Psoas muscle (tissue), 8 donors: Measurements from ENCODE around the gene FAHD1. TPM values are rescaled to one million over a fixed set of nuclear protein-coding genes. Genes with fewer than 3 reads are reported as not detected.
"Not testable (repeated sequence)": the region's sequence is repeated elsewhere in the genome, so short reads cannot be mapped to it uniquely, and the experiment has no call there.

Experiments
- ATAC-seq, 4 donors: fragments of 200-7000 bp; cut with Tn5 transposase; one replicate each; pipeline ENCODE4 v1.9.1; 2020; ENCODE audit warnings: moderate library complexity in 3 of 4, mild to moderate bottlenecking in 2 of 4
- DNase-seq, 2 donors: peaks; one replicate each; pipeline ENCODE4 v3.0.0-alpha.2; 2020
- H3K27ac ChIP-seq: fragments of 200-600 bp; one replicate; pipeline ENCODE4 v1.8.0; 2022
- H3K27me3 ChIP-seq, 3 donors: fragments of 200-600 bp in 1 of 3; one replicate each; pipeline versions ENCODE4 v1.6.1 to v1.8.0; 2013 to 2022; ENCODE audit warnings: low read length in 2 of 3, mild to moderate bottlenecking in 2 of 3, moderate library complexity in 1 of 3; ENCODE audit not compliant: insufficient read depth in 3 of 3
- H3K36me3 ChIP-seq, 2 donors: fragments of 200-600 bp in 1 of 2; one replicate each; pipeline versions ENCODE4 v1.6.1 to v1.8.0; 2013 to 2022; ENCODE audit warnings: low read depth in 1 of 2, mild to moderate bottlenecking in 1 of 2, moderate library complexity in 1 of 2; ENCODE audit not compliant: insufficient read depth in 1 of 2
- H3K4me1 ChIP-seq: fragments of 200-600 bp; one replicate; pipeline ENCODE4 v1.8.0; 2022
- H3K4me3 ChIP-seq: fragments of 200-600 bp; one replicate; pipeline ENCODE4 v1.8.0; 2022; ENCODE audit warnings: mild to moderate bottlenecking
- H3K9me3 ChIP-seq: fragments of 200-600 bp; one replicate; pipeline ENCODE4 v1.8.0; 2022
- CTCF ChIP-seq: fragments of 200-600 bp; IDR thresholded peaks from one replicate; pipeline ENCODE4 v1.8.0; 2022; ENCODE audit warnings: antibody characterized with exemption
- WGBS, 3 donors: extraction: QIAGEN DNeasy Blood & Tissue Kit; methylation state at CpG; one replicate each; pipeline versions ENCODE4 v1.1.6 to v1.1.7; 2013; 5-methylcytosine and 5-hydroxymethylcytosine counted together
- intact Hi-C, 2 donors: fragments of 100-400 bp; cut with DNase I; formaldehyde crosslinking; loops; one replicate each; pipeline versions ENCODE4 v1.11.0 to v1.14.2; 2022
- polyA plus RNA-seq, 3 donors: library from polyadenylated mRNA; stranded (reverse); fragments of 200-250 nt; gene quantifications; one replicate each; pipeline ENCODE4 v1.2.3, GENCODE V29; 2013
- total RNA-seq, 4 donors: library from RNA; stranded (reverse); fragmentation: NEBNext Ultra II Directional in 2 of 4; extraction: Animal tissue kit (Norgen Biotek cat#: 25700) in 2 of 4; gene quantifications; one replicate each; pipeline versions ENCODE4 v1.2.1 to v1.2.4, GENCODE V29; 2021 to 2023
- donor health status: healthy with polysubstance abuse.
- donor health status: DM: no; HTN: no; CAD: no; lungs with moderate emphysema.
- donor health status: Bipolar disorder and iron deficiency.
- donor health status: healthy.
- donor health status: DM: yes; HTN: yes; CAD: no.
- donor health status: DM: no; HTN: no; CAD: no.
- donor health status: DM: no; HTN: no; CAD: no.
- donor health status: DM: yes; HTN: yes; CAD: no.

FAHD1 gene
- total and polyA plus RNA-seq, 7 donors = 23.2 to 63.8 (median 27.0) TPM

DNA sequence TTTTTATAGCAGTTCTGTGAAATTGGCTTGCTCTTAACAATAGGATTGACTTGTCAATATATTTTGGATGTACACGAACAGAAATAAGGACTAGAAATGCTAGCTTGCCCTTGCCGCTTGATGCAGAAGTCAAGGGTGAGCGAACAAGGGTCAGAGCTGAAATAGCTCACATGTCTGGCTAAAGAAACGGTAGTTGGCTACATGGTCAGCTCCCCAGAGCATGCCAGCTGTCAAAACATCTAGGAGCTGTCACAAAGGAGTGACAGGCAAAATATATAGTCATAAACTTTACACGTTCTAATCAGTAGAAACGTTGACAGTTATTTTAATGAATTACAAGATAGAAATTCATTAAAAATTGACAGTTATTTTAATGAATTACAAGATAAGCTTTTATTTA, 47.8 kb downstream of the FAHD1 start:
- DNase-seq (no peak), ATAC-seq (no peak)
- Histone ChIP-seq H3K36me3 (no peaks in the 10 kb centered on the region), H3K27ac (no peak overlapping the region), H3K9me3 (no peaks in the 10 kb centered on the region), H3K27me3 (peaks cover 0 to 66% (median 15%) of the 10 kb centered on the region in 3 donors), H3K4me1 (no peaks in the 10 kb centered on the region), H3K4me3 (no peak overlapping the region)
- 31 to 34% (median 34%) methylated on average over 6 of the region's 6 CpGs for WGBS, 3 donors
- intact Hi-C loops = no loop called here
- no peak for TF ChIP-seq CTCF

DNA sequence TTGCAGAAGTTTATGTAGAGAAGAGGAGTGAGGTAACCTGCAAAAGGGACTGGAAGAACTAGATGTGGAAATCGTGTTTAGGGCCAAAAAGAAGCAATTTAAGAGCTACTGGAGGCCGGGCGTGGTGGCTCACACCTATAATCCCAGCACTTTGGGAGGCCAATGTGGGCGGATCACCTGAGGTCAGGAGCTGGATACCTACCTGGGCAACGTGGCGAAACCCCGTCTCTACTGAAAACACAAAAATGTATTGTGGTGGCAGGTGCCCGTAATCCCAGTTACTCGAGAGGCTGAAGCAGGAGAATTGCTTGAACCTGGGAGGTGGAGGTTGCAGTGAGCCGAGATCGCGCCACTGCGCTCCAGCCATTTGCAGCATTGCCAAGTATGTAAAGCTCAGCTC, 49.1 kb downstream of the FAHD1 start:
- H3K9me3 ChIP-seq, H3K36me3 ChIP-seq, intact Hi-C loops, H3K27ac ChIP-seq, DNase-seq, H3K4me1 ChIP-seq, ATAC-seq, H3K4me3 ChIP-seq: not testable (repeated sequence)
- WGBS, 3 donors = 86 to 88% (median 86%) methylated on average over 13 of the region's 13 CpGs
- peaks cover 0 to 68% (median 15%) of the 10 kb centered on the region in 3 donors for H3K27me3 ChIP-seq

- ATAC-seq (no peak), DNase-seq (peak in 1 of 2 donors; percentile 16)
- Histone ChIP-seq H3K36me3 (no peaks in the 10 kb centered on the region), H3K4me1 (no peaks in the 10 kb centered on the region), H3K27me3 (peaks cover 0 to 71% (median 15%) of the 10 kb centered on the region in 3 donors), H3K9me3 (no peaks in the 10 kb centered on the region), H3K4me3 (no peak overlapping the region), H3K27ac (no peak overlapping the region)
- intact Hi-C loops = no loop called here
- no peak for TF ChIP-seq CTCF
- 63 to 70% (median 69%) methylated on average over 7 of the region's 7 CpGs for WGBS, 3 donors
Observed at GRCh38 chr16:1876468-1876867, 49.5 kb downstream of the FAHD1 start.

GRCh38 chr16:1877089-1877488, 50.1 kb downstream of the FAHD1 start:
- WGBS, 3 donors = 39 to 49% (median 45%) methylated on average over 6 of the region's 6 CpGs
- DNase-seq (no peak), ATAC-seq (no peak)
- TF ChIP-seq CTCF = no peak
- H3K36me3 ChIP-seq = no peaks in the 10 kb centered on the region
- H3K4me3 ChIP-seq = no peak overlapping the region
- H3K27me3 ChIP-seq = peaks cover 0 to 66% (median 10%) of the 10 kb centered on the region in 3 donors
- no peaks in the 10 kb centered on the region for H3K9me3 ChIP-seq
- H3K4me1 ChIP-seq = no peaks in the 10 kb centered on the region
- no peak overlapping the region for H3K27ac ChIP-seq
- intact Hi-C loops = no loop called here

GRCh38 chr16:1877804-1878203, 50.8 kb downstream of the FAHD1 start:
- H3K27ac ChIP-seq = no peak overlapping the region
- no peaks in the 10 kb centered on the region for H3K4me1 ChIP-seq
- H3K9me3 ChIP-seq = no peaks in the 10 kb centered on the region
- ATAC-seq (no peak), DNase-seq (no peak)
- TF ChIP-seq CTCF = no peak
- H3K36me3 ChIP-seq = no peaks in the 10 kb centered on the region
- peaks cover 0 to 66% (median 8%) of the 10 kb centered on the region in 3 donors for H3K27me3 ChIP-seq
- H3K4me3 ChIP-seq = no peak overlapping the region
- WGBS, 3 donors = 47 to 54% (median 52%) methylated on average over 11 of the region's 11 CpGs
- intact Hi-C loops = no loop called here
